8988T (cell line): ENCODE measurements around the gene ALOXE3.

Source experiments
- DNase-seq: peaks from one replicate; pipeline ENCODE4 v3.0.0; 2011

ALOXE3 gene

DNA sequence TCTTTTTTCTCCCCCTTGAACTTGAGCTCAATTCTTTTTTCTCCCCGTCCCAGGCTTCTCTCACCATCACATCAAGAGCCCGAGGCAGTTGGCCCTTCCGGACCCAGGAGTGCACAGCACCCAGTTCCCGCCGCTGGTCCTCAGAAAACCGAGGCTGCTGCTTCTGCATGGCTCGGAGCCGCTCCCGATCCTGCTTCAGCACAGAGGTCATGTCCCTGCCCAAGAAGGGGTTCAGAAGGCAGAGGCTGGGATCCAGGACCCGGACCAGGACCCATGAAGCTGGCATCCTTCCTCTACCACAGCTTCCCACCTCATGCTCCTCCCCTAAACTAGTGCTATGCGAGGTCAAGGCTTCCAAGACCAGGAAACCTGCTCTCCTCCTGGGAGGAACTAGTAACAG is 23.4 kb upstream of the ALOXE3 start:
- no peak for DNase-seq

DNA sequence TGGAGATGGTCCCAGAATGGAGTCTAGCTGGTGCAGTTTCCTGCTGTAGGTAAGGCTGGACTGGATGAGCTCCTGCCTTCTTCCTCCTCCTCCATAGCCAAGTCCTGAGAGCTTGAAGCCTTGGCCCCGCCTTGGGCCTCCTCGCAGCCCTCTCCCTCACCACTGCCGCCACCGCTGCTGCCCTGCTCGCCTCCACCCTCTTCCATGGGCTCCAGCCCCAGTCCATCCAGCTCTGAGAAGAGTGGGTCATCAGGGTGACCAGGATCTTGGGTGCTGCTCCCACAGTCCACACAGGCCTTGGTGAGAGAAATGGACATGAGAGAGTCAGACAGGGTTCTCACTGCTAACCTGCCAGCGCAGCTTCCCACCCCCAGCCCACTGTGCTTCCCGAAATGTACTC is 22.7 kb upstream of the ALOXE3 start:
- DNase-seq: no peak

DNA sequence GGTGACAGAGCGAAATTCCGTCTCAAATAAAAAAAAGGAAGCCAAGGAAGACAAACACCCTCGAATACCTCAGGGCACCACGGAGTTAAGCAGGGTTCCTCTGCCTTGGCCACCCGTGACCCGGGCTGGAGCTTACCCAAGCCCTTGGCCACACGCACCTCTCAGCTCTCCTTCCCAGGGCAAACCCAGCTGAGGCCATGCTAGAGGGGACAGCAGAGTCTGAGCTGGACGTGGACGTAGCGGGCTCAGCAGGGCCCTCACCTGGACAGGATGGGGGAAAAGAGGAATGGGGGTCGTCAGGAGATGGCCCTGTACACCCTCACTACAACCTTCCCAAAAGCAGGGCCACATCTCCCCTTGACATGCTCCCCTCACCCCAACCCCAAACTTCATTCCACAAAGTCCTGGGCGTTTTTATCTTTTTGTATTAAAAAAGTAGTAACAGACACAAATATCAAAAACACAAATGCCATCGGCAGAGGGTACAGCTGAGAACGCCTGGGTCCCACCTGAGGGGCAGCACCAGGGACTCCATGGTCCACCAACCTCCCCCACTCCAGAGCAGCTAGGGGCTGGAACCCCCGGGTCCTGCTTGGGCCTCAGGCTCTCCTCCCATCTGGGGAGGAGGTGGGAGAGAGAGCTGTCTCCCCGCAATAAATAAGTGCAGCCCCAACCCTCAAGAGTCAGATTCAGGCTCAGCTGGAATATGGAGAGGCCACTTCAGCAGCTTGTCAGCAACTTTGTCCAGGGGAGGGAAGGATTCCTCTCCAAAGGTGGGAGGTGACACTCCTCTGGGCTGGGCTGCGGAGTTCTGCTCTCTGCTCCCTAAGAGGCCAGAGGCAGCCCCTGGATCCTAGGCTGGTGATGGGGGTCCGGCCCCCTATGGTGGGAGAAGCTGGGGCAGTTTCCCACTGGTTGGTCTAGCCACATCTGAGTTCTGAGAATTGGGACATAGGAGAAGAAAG is 22.0 kb upstream of the ALOXE3 start:
- DNase-seq: no peak

DNA sequence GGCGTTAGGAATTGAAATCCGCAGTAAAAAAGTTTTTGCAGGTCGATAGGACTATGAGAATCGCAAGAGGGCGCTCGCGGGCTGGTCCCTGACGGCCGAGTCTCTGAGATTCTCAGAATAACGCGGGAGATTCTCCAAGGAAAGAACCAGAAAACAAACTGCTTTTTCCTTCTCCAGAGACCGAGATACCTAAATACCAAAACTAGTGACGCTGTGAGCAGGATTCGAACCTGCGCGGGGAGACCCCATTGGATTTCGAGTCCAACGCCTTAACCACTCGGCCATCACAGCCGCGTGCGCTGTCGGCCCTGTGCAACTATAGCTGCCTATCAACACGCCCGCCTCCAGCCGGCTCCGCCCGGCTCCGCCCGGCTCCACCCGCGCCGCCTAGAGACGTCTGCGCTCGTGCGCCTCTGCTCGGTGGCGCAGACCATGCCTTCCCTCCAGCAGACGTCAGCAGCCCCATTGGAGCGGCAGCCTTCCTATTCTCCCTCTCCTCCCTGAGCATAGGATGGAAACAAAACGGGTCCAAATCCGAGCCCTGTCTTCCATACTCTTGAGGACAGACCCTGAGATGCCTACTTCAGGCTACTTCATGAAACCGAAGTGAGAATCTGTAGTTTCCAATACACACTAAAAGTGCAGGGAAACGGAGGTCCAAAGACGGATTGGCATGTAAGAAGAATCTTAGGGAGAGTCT is 20.5 kb upstream of the ALOXE3 start:
- DNase-seq: no peak

DNA sequence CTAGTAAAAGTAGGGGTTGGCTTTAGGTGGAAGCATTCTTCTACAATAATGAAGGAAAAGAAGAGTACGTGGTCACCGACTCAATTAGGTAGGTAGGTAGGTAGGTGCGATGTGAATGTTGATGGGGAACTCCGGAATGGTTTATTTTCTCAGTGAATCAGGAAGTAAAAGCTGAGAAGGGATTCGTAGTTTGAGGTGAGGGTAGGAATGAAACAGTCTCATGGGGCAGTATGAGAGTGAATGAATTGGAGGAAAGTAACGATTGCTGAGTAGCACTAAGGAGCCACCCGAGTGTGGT is 20.0 kb upstream of the ALOXE3 start:
- no peak for DNase-seq

DNA sequence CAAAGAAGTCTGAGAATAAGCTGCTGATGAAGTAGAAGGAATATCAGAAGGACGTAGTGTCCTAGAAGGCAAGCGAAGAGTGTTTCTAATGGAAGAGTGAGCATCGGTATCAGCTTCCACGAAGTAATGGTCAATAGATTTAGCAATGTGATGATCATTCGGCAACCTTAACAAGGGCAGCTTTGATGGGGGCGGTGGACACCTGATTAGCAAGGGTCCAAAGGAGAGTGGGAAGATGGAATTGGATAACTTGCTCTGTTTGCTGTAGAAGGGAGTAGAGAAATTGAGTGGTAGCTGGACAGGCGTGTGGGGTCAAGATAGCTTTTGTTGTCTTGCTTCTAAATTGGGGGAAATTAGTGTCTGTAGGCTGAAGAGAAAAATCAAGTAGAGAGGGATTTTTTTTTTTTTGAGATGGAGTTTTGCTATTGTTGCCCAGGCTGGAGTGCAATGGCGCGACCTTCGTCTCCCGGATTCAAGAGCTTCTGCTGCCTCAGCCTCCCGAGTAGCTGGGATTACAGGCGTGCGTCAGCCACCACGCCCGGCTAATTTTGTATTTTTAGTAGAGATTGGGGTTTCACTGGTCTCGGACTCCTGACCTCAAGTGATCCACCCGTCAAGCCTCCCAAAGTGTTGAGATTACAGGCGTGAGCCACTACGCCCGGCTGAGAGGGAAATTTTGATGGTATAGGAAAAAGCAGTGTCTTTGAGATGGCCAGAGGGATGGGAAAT is 19.5 kb upstream of the ALOXE3 start:
- no peak for DNase-seq

DNA sequence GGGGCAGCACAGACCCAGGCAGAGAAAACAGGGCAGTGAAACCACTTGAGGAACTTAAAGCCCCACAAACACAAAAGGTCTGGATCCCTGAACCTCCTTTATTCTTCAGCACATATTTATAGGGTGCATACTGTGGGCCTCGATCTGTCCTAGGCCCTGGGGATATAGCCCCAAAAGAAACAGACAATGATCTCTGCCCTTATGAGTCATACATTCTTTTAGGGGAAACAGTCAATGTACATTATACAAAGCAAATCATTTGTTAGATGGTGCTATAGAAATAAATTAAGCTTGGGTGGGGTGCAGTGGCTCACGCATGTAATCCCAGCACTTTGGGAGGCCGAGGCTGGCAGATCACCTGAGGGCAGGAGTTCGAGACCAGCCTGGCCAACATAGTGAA is 15.6 kb upstream of the ALOXE3 start:
- DNase-seq: no peak

DNA sequence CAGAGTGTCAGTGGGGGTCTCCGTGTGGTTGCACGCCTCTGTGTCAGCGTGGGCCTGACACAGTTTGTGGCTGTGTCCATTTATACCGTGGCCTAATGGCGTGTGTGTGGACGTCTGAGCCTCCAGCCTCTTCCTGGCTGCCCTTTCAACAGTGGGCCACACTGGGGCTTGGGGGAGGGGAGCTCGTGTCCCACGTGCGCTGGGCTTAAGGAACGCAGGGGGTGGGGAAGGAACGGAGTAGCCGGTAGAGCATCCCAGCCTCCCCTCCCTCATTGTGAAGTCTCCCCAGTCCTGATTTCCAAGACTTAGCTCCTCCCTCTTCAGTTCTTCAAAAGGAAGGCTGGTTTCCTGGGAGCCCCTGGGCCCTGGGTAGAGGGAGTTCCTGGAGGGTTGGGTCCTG is 15.1 kb upstream of the ALOXE3 start:
- DNase-seq: no peak

DNA sequence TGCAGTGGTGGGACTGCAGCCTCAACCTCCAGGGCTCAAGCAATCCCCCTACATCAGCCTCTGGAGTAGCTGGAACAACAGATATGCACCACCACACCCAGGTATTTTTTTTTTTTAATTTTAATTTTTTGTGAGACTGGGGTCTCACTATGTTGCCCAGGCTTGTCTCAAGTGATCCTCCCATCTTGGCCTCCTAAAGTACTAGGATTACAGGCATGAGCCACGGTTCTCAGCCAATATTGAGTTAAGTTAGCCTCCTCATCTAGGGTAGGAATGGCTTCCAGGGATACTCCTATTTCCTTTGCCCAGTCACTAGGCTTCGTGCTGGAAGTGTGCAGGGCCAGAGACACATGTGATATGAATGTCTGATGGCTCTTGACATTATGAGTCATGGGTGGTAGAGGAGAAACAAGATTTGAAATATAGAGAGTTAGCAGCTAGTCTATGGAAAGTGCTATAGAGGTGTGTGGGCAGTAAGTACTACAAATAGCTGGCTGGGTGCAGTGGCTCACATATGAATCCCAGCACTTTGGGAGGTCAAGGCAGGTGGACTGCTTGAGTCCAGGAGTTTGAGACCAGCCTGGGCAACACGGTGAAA is 13.6 kb upstream of the ALOXE3 start:
- no peak for DNase-seq

DNA sequence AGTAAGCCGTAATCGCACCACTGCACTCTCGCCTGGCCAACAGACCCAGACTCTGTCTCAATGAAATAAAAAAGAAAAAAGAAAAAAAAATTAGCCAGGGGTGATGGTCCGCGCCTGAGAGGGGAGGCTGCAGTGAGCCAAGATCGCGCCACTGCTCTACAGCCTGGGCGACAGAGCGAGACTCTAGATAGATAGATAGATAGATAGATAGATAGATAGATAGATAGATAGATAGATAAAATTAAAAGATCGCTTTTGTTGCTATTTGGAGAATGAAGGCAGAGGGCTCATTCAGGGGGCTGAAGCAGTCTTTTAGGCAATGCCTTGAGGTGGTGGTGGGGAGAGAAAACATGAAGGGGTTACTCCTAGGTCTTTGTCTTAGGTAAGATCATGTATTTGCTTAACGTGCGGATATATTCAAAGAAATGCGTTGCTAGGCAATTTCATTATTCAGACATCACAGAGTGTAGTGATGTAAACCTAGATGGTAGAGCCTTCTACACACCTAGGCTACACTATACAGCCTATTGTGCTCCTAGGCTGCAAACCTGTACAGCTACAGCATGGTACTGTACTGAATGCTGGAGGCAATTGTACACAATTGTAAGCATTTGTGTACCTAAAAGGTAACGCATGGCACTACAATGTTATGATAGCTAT is 9.9 kb upstream of the ALOXE3 start:
- no peak for DNase-seq

DNA sequence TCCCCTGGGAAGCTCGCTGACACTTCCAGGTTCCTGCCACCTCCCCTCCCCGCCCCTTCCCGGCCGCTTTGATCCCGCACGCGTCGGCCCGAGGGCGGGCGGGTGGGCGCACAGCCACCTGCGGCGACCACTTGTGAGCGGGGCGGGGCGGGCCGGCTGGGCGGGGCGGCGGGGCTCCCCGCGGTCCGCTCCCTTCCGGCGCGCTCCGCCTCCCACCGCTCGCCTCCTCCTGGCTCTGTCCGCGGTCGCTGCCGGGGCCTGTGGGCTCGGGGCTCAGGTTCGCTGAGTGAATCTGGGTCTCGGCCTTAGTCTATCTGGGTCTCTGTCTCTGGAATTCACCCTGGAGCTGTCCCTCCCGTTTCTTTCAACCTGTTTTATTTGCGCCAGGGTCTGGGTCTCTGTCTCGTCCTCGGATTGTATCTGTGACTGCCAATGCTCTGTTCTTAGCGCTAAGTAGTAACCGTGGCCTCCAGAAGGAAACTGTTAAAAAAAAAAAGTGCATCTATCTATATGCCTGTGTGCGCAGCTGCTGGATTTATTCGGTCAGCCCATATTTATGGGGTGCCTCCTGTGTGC is 8.3 kb upstream of the ALOXE3 start:
- no peak for DNase-seq

DNA sequence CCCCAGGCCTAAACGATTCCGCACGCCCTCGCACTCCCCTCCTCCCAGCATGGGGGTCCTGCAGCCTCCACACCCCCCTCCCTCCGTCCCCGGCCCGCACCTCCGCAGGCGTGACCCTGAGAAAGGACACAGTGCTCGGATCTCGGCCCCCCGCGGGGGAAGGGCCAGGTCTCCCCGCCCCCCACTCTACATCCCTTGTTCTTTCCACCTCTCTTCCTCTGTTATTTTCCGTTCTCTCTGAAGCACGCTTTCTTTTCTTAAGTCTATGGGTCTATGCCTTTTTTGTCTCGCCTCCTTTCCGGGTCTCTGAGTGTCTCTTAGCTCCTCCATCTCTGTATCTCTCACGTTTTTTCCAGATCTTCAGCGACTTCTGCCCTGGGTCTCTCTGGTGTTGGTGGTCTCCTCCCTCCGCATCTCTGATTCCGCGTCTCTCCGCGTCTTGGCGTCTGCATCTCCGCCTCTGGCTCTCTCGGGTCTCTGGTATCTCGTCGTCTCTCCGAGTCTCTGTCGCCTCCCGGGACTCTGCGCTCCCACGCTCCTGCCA is 7.7 kb upstream of the ALOXE3 start:
- no peak for DNase-seq

DNA sequence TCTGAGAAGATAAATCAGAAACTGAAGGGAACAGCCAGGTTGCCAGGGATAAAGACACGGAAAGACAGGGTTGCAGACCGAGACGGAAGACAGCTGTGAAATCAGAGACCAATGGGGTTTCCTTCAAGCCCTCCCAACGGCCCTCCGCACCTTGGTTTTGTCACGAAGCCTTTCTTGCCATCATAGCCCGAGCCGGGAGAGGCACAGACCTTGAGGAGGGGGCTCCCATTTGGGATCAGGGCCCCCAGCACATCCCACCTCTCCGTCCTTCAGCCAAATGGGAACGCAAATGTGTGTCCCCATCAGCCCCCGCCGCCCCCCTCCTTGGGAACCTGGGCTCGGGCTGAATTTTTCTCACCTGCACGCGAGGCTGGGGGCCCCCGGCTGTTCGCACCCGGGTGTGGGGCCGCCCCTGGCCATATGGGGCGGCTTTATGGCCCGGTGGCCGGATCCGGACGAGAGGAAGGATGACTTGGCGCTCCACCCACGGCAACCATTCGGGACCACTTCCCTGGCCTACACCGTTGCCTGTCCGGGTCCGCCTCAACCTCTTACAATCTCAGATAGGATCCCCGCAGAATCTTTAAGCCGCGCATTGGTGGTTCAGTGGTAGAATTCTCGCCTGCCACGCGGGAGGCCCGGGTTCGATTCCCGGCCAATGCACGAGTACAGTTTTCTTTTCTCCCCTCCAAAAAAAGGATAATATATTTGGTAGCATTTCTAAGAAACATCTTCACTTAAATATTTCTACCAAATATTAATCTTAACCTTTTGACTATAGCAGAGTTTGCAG is 7.0 kb upstream of the ALOXE3 start:
- peak; percentile 67 for DNase-seq

DNA sequence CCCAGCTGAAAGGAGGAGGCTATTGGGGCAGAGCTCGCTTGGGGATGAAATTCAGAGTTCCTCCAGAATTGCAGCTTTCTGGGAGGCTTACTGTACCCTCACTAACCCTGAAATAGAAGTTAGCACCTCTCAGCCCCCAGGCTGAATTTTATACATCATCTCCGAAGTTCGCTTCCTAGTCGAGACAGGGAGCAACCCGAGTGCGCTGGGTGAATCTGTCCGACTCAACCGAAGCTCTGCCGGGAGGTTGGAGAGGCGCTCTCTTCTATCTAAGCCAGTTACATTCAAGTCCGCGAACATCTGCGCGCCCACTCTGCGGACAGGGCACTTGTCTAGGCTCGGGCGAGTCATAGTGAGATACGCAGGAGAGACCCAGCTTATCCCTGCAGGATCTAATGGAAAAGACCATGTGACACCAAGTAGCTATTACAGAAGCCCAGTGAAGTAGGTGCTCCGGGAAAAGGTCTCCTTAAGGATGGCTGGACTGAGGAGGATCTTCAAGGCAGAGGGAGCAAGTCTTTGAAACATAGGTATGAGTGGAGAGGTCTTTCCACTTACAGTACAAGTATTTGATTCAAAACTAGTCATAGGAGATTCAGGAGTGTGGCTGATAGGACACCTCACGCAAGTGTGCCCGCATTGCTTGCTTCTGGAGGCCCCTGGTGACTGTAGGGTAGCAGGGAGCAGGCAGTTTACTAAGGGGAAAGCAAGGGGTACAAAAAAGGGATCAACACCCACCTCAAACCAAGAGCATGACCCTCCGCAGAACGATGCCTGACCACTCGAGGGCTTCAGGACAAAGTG is 6.2 kb upstream of the ALOXE3 start:
- no peak for DNase-seq

DNA sequence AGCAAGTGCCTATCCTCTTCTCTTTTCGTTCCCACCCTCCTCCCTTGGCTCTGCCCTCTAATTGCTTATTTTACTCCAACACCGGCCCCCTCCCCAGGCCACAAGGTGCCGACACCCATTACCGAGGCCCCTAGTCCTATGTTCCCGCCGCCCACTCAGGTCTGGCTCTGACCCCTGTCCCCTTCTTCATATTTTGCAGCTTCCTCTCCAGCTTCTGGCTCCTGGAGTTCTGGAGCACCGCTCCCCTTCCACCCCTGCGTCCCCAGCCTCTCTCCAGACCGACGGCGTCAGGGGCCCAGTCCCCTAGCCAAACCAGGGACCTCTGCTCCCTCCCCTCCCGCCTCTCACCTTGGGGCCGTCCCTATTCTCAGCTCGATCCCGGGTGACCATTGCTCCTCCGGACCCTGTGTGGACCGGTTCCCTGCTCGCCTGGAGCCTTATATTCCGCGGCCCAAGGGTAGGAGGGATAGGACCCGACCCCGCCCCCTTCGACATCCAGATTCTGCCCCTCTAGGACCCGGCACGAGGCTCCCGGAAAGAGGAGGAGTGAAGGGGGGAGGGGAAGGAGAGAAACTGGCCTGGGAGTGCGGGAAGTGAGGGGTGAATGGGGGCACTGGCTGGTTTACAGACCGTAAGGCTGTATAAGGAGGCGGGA is 5.5 kb upstream of the ALOXE3 start, which contains the start of gene HES7:
Gene HES7 (minus strand): TSS at position 412 of the 655 bp plus-strand sequence. CDS start 22 bp downstream, at position 390.
- DNase-seq: peak; percentile 49

DNA sequence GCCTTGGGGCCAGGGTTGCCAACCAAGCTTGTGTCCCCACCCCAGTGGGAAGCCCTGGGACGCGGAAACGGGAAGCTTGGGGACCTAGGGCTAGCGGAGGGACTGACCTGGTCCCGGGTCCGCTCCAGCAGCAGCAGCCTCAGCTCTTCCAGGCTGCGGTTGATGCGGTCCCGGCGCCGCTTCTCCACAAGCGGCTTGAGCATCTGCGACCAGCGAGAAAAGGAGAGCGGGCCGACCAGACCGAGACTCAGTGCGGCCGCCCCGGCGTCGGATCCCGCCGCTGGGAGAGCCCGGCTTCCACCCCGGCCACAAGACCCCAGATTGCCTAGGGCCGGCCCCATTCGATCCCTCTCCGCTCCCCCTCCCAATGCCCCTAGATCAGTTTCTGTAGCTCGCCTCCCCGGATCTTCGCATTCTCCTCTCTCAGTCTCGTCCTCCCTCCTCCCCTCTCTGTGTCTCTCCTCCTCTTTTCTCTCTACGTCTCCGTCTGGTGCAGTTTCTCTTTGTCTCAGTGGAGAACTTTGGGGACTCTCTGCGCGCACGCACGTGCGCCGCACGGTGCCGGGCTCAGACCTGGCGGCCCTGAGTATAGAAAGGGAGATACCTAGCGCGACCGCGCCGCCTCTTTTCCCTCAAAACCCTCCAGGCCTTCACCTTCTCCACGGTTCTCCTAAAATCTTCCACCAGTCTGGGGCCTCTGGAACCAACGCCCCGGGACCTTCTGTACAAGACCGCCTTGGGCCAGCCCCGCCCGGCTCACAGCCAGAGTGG is 4.8 kb upstream of the ALOXE3 start:
- DNase-seq: no peak

DNA sequence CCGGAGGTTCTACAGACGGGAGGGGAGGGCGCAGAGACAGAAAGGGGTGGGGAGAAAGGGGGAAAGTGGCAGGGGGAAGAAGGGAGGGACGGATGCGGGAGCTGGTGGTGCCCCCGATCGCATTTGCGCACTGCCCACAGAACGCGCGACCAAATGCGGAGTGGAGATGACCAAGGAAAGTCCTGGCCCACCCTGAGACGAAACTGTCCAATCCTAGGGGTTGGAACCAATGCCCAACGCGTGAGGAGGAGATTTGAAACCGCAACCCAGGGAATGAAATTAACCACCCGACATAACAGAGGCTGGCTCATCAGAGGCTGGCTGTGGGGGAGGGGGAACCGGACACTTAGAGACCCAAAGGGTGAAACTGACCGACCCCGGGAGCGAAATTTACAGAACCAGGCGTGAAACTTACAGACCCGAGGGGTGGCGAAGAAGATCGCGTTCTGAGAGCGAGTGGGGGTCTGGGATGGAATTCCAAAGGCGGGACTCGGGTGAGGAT is 4.2 kb upstream of the ALOXE3 start:
- DNase-seq: no peak

DNA sequence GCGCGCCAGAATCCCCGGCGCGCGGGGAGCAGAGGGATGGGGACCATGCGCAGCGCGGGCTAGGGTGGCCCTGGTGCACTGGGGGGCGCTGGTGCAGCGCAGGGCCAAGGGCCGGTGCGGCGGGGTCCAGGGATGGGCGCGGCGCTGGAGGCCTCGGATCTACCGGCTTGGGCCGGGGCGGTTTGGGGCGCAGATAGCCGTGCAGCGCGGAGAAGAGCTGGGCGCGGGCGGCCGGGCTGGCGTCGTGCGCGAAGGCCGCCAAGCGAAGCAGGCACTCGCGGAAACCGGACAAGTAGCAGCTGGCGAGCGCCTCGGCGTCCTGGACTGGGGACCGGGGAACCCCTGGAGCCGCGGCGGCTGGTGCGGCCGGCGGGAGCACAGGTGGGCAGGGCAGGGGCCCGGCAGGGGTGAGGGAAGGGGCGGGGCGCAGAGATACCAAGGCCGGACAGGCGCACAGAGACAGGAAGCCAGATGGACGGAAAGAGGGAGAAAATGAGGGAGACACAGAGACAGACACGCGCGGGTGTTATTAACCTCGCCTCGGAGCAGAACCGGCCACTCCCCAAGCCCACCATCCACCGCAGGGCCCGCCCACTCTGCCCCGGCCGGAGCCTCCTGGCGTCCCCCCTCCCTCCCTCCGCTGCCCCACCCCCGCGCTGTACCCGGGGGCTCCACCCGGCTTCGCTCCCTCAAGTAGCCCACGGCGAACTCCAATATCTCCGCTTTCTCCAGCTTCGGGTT is 3.5 kb upstream of the ALOXE3 start:
- DNase-seq: peak; percentile 60
